ENCODE data around the gene ANXA1.

The ANXA1 gene

GRCh38 chr9:73176450-73176875, 24.8 kb downstream of the ANXA1 start:
- Histone ChIP-seq H3F3A (ENCODE audit: insufficient read depth, low read length) (no peaks in the 10 kb centered on the region), H3K4me2 (ENCODE audit: low read depth, low read length) (no peak overlapping the region), H2AFZ (ENCODE audit: low read length) (no peak overlapping the region), H3K79me2 (ENCODE audit: low read length) (no peaks in the 10 kb centered on the region), H3K4me1 (ENCODE audit: low read length) (no peaks in the 10 kb centered on the region), H4K20me1 (ENCODE audit: insufficient read depth, low read length) (no peaks in the 10 kb centered on the region), H3K4me3 (ENCODE audit: low read length) (no peak overlapping the region), H3K9me3 (replicated peaks; ENCODE audit: insufficient read depth, low read length) (no peaks in the 10 kb centered on the region), H3K9me2 (replicated peaks; ENCODE audit: insufficient read depth, low read length) (no peaks in the 10 kb centered on the region), H3K36me3 (replicated peaks; ENCODE audit: insufficient read depth, low read length) (no peaks in the 10 kb centered on the region), H3K27ac (ENCODE audit: low read length) (no peak overlapping the region), H3K9ac (ENCODE audit: low read length) (no peak overlapping the region), H3K27me3 (replicated peaks; ENCODE audit: insufficient read depth, low read length) (no peaks in the 10 kb centered on the region)
- no peak for TF ChIP-seq EZH2phosphoT487 (IDR thresholded peaks at IDR 0.05; ENCODE audit: low read length)
- TF ChIP-seq CTCF (IDR thresholded peaks at IDR 0.05; ENCODE audit: low read length), result no peak
- TF ChIP-seq EZH2 (optimal IDR thresholded peaks at IDR 0.05; ENCODE audit: low read depth, low read length), result no peak
- DNase-seq, result no peak

GRCh38 chr9:73178044-73178443, 26.4 kb downstream of the ANXA1 start:
- H4K20me1 ChIP-seq (ENCODE audit: insufficient read depth, low read length), result no peaks in the 10 kb centered on the region
- H3K9me2 ChIP-seq (replicated peaks; ENCODE audit: insufficient read depth, low read length), result no peaks in the 10 kb centered on the region
- no peaks in the 10 kb centered on the region for H3K27me3 ChIP-seq (replicated peaks; ENCODE audit: insufficient read depth, low read length)
- no peak overlapping the region for H3K9ac ChIP-seq (ENCODE audit: low read length)
- H3K79me2 ChIP-seq (ENCODE audit: low read length), result no peaks in the 10 kb centered on the region
- H3K4me3 ChIP-seq (ENCODE audit: low read length), result no peak overlapping the region
- no peaks in the 10 kb centered on the region for H3K9me3 ChIP-seq (replicated peaks; ENCODE audit: insufficient read depth, low read length)
- no peak for DNase-seq
- H2AFZ ChIP-seq (ENCODE audit: low read length), result no peak overlapping the region
- no peak for TF ChIP-seq EZH2 (optimal IDR thresholded peaks at IDR 0.05; ENCODE audit: low read depth, low read length)
- TF ChIP-seq EZH2phosphoT487 (IDR thresholded peaks at IDR 0.05; ENCODE audit: low read length), result no peak
- no peak for TF ChIP-seq CTCF (IDR thresholded peaks at IDR 0.05; ENCODE audit: low read length)
- no peaks in the 10 kb centered on the region for H3K36me3 ChIP-seq (replicated peaks; ENCODE audit: insufficient read depth, low read length)
- H3K4me1 ChIP-seq (ENCODE audit: low read length), result no peaks in the 10 kb centered on the region
- no peaks in the 10 kb centered on the region for H3F3A ChIP-seq (ENCODE audit: insufficient read depth, low read length)
- no peak overlapping the region for H3K27ac ChIP-seq (ENCODE audit: low read length)
- no peak overlapping the region for H3K4me2 ChIP-seq (ENCODE audit: low read depth, low read length)

GRCh38 chr9:73179589-73179988, 27.9 kb downstream of the ANXA1 start:
- Histone ChIP-seq H3K4me1 (ENCODE audit: low read length) (no peaks in the 10 kb centered on the region), H3K4me2 (ENCODE audit: low read depth, low read length) (no peak overlapping the region), H3K36me3 (replicated peaks; ENCODE audit: insufficient read depth, low read length) (no peaks in the 10 kb centered on the region), H3K27ac (ENCODE audit: low read length) (no peak overlapping the region), H3K4me3 (ENCODE audit: low read length) (no peak overlapping the region), H2AFZ (ENCODE audit: low read length) (no peak overlapping the region), H3K79me2 (ENCODE audit: low read length) (no peaks in the 10 kb centered on the region), H3K9ac (ENCODE audit: low read length) (no peak overlapping the region), H3K9me3 (replicated peaks; ENCODE audit: insufficient read depth, low read length) (no peaks in the 10 kb centered on the region), H3F3A (ENCODE audit: insufficient read depth, low read length) (no peaks in the 10 kb centered on the region), H4K20me1 (ENCODE audit: insufficient read depth, low read length) (no peaks in the 10 kb centered on the region), H3K27me3 (replicated peaks; ENCODE audit: insufficient read depth, low read length) (no peaks in the 10 kb centered on the region), H3K9me2 (replicated peaks; ENCODE audit: insufficient read depth, low read length) (no peaks in the 10 kb centered on the region)
- TF ChIP-seq CTCF (IDR thresholded peaks at IDR 0.05; ENCODE audit: low read length) (no peak), EZH2phosphoT487 (IDR thresholded peaks at IDR 0.05; ENCODE audit: low read length) (no peak), EZH2 (optimal IDR thresholded peaks at IDR 0.05; ENCODE audit: low read depth, low read length) (no peak)
- DNase-seq, result no peak

Measured in MM.1S (cell line).